ENCODE data around the gene CFB.
"Not testable (repeated sequence)": the region's sequence is repeated elsewhere in the genome, so short reads cannot be mapped to it uniquely, and the experiment has no call there.

The CFB gene

DNA sequence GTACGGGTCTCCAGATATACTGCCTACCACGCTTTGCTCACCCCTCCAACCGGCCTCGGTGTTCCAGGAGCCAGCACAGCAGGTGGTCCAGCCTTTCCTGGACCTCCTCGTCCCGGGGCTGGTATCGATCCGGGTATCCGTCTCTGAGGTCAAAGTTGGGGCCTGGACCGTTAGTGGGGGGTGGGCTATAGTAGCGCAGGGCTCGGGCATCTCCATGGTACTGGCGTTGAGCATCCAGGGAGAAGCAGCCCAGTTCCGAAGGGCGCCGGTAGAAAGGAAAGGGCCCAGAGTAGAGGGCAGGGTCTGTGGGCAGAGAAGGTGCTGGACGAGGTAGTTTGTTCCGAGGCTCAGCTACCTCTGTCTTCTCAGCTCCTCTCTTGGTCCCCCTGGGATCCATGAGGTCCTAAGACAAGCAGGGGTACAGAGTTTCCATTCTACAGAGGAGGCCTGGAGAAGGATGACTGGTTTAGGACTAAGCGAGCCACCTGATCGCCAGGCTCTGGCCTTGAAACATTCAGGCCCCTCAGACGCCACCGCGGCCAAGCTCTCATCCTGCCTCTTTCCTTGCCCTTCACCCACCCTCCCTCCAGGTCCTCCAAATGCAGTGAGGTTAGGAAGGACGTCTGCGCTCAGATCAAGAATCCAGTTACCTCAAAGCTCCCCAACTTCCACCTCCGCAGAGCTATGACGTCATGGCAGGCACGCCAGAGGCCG lies 25.5 kb downstream of the CFB start:
- DNase-seq (ENCODE audit: low read depth in 2 of 2) = no peak

DNA sequence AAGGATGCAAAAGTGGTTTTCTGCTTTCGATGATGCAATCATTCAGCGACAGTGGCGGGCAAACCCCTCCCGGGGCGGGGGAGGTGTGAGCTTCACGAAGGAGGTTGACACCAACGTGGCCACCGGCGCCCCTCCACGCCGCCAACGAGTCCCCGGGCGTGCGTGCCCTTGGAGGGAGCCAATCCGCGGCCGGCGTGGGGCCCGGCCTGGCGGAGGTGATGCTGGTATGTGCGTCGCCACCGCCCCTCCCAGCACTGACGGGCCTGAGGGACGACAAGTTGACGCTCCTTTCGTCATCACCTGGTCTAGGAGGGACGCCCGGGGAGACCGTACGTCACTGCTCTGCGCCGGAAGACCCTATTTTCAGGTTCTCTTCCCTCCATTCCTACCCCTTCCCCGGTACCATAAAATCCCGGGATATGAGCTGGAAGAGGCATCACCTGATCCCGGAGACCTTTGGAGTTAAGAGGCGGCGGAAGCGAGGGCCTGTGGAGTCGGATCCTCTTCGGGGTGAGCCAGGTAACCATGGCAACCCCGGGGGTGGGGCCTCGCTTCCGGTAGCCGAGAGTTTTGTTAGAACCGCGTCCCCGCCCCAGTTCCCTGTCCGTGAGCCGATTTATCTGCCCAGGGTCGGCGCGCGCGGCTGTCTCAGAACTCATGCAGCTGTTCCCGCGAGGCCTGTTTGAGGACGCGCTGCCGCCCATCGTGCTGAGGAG lies 26.3 kb downstream of the CFB start, which contains the start of gene DXO:
TSS of gene DXO (minus strand) at position 146 of the 716 bp plus-strand sequence. CDS start 463 bp downstream, outside the sequence.
- DNase-seq (ENCODE audit: low read depth in 2 of 2) = peak; percentile 97 to 98

GRCh38 chr6:31972709-31973350 lies 26.9 kb downstream of the CFB start:
- no peak for DNase-seq (ENCODE audit: low read depth in 2 of 2)

- DNase-seq (ENCODE audit: low read depth in 2 of 2) = not testable (repeated sequence)
Observed at GRCh38 chr6:31976065-31976464, 30.2 kb downstream of the CFB start.

DNA sequence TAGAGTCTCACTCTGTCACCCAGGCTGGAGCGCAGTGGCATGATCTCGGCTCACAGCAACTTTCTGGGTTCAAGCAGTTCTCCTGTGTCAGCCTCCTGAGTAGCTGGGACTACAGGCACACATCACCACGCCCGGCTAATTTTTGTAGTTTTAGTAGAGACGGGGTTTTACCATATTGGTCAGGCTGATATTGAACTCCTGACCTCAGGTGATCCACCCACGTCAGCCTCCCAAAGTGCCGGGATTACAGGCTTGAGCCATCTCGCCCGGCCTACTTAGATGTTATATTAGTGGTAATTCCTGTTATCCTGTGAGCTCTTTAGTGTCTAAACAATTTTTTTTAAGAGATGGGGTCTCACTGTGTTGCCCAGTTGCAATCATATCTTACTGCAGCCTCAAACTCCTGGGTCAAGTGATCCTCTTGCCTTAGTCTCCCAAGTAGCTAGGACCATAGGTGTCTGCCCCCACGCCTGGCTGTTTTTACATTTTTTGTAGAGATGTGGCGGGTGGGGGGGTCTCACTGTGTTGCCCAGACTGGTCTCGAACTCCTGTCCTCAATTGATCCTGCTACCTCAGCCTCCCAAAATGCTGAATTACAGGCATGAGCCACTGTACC lies 32.0 kb downstream of the CFB start:
- DNase-seq (ENCODE audit: low read depth in 2 of 2) = no peak

DNA sequence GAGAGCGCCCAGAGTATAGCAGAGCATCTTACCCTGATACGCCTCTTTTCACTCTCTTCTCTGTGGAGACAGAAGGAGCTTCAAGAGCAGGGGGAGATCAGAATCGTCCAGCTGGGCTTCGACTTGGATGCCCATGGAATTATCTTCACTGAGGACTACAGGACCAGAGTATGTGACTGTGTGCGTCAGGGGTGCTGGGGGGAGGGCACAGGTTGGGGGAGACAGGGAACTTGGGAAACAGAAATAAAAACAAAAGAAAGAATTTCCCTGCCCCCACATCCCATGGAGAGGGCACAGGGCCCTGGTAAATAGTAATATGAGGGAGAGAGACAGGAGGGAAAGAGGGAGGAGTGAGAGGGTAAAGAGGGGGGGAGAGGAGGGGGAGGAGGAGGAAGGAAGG lies 32.9 kb downstream of the CFB start:
- DNase-seq (ENCODE audit: low read depth in 2 of 2) = no peak

GRCh38 chr6:31979238-31979898 lies 33.5 kb downstream of the CFB start:
- no peak for DNase-seq (ENCODE audit: low read depth in 2 of 2)

DNA sequence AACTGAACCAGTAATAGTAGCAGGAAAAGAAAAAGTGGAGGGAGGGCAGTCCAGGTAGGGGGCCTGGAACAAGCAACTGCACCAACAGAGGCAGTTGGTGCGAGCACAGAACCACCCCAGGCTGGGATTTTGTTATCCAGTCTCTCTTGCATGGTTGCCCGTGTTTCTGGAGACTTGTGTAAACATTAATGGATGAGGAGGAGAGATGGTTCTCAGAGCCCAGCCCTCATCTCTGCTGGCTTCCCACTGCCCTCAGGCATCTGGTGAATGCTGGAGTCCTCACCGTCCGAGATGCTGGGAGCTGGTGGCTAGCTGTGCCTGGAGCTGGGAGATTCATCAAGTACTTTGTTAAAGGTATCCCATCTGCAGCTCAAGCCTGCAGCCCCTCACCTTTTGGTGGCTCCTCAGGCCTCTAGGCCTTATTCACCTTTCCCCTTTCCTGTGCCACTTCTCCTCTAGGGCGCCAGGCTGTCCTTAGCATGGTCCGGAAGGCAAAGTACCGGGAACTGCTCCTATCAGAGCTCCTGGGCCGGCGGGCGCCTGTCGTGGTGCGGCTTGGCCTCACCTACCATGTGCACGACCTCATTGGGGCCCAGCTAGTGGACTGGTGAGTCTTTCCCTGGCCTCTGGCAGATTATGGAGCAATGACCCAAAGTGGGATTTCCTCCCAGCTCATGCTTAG lies 34.4 kb downstream of the CFB start:
- DNase-seq (ENCODE audit: low read depth in 2 of 2) = not testable (repeated sequence)

DNA sequence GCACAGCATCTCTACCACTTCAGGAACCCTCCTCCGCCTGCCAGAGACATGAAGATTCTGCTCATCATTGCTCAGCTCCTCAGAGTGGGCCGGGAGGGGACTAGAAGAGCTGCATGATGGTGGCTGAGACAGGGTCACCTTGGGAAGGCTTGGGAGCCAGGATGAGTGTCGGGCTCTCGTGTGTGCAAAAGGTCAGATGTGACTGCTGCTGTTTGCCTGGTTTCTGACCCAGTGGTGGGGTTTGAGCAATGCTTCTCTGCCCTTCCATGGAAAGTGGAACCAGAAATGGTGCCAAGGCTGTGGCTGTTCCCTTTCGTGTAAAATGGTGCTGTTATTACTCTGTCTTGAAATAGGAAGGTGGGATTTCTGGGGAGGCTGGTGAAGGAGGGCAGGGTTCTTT lies 35.1 kb downstream of the CFB start:
- not testable (repeated sequence) for DNase-seq (ENCODE audit: low read depth in 2 of 2)

- DNase-seq (ENCODE audit: low read depth in 2 of 2) = not testable (repeated sequence)
Observed at GRCh38 chr6:31981744-31982143, 35.8 kb downstream of the CFB start, which contains the start of gene C4A. Gene C4A, plus strand, starts transcription at chr6:31982057. Its CDS starts 51 bp downstream, at chr6:31982108.

GRCh38 chr6:31989363-31989762 lies 43.5 kb downstream of the CFB start:
- not testable (repeated sequence) for DNase-seq (ENCODE audit: low read depth in 2 of 2)

- not testable (repeated sequence) for DNase-seq (ENCODE audit: low read depth in 2 of 2)
Observed at GRCh38 chr6:31994421-31994820, 48.5 kb downstream of the CFB start.

GRCh38 chr6:31996385-31996784 lies 50.5 kb downstream of the CFB start:
- DNase-seq (ENCODE audit: low read depth in 2 of 2) = not testable (repeated sequence)

Measured in stimulated activated CD4-positive, alpha-beta T cell treated with anti-CD3 and anti-CD28 coated beads, Interleukin-15, amount 100 ng/mL, for 48 hours (primary cell).